IMR-90 (cell line): ENCODE measurements around the gene MAP1LC3B. TPM values are rescaled to one million over a fixed set of nuclear protein-coding genes. Genes with fewer than 3 reads are reported as not detected.

ENCODE experiments used
- ATAC-seq: fragments of 200-7000 bp; cut with Tn5 transposase; 2 replicates; pipeline ENCODE4 v1.9.1; 2020; ENCODE audit warnings: low read depth, mild to moderate bottlenecking, moderate library complexity
- BruUV-seq: library from RNA; stranded (reverse); fragments of 400-500 nt; replicated peaks from 2 replicates; lab custom pipeline; 2021; lab: Mats Ljungman, UMichigan
- CTCF ChIA-PET: fragments of 300-600 bp; formaldehyde crosslinking; extraction: SDS; loops from one replicate; lab custom pipeline; 2021; ENCODE audit warnings: antibody characterized with exemption; lab: Yijun Ruan, JAX
- POLR2A ChIA-PET: fragments of 300-600 bp; sonication (Branson Sonifier 250); formaldehyde crosslinking; loops from one replicate; lab custom pipeline; 2022; ENCODE audit warnings: antibody characterized with exemption; ENCODE audit not compliant: unreplicated experiment; lab: Charles Lee
- DNase-seq: peaks from one replicate; pipeline ENCODE4 v3.0.0; 2013
- H2AFZ ChIP-seq: replicated peaks from 2 replicates; pipeline ENCODE3; 2013; ENCODE audit warnings: low read length, mild to moderate bottlenecking; ENCODE audit not compliant: poor library complexity
- H2AK5ac ChIP-seq: 2 replicates; pipeline ENCODE4 v1.6.1; 2013; ENCODE audit warnings: low read depth, low read length, inconsistent platforms
- H2AK9ac ChIP-seq: replicated peaks from 2 replicates; pipeline ENCODE3; 2013; ENCODE audit warnings: mild to moderate bottlenecking, low read depth, low read length, moderate library complexity; ENCODE audit not compliant: poor library complexity
- H2BK120ac ChIP-seq: 2 replicates; pipeline ENCODE4 v1.6.1; 2013; ENCODE audit warnings: low read depth, low read length, inconsistent platforms
- H2BK15ac ChIP-seq: 3 replicates; pipeline ENCODE4 v1.6.1; 2013; ENCODE audit warnings: low read depth, low read length, inconsistent platforms
- H2BK20ac ChIP-seq: 2 replicates; pipeline ENCODE4 v1.6.1; 2013; ENCODE audit warnings: low read depth, mild to moderate bottlenecking, inconsistent platforms, low read length, moderate library complexity
- H2BK5ac ChIP-seq: 2 replicates; pipeline ENCODE4 v1.6.1; 2013; ENCODE audit warnings: mild to moderate bottlenecking, low read depth, low read length, inconsistent platforms; ENCODE audit not compliant: poor library complexity, severe bottlenecking
- H3K14ac ChIP-seq: replicated peaks from 2 replicates; pipeline ENCODE4 v1.6.1; 2013; ENCODE audit warnings: low read depth, low read length, inconsistent platforms
- H3K18ac ChIP-seq: 2 replicates; pipeline ENCODE4 v1.6.1; 2013; ENCODE audit warnings: low read depth, low read length, control low read depth
- H3K23ac ChIP-seq: 2 replicates; pipeline ENCODE4 v1.6.1; 2013; ENCODE audit warnings: low read depth, low read length, inconsistent platforms
- H3K27ac ChIP-seq: 2 replicates; pipeline ENCODE4 v1.5.1; 2013; ENCODE audit warnings: mild to moderate bottlenecking, control low read depth, low read length; ENCODE audit not compliant: insufficient read depth
- H3K27me3 ChIP-seq: 2 replicates; pipeline ENCODE4 v1.6.1; 2013; ENCODE audit warnings: low read length; ENCODE audit not compliant: control insufficient read depth, insufficient read depth
- H3K36me3 ChIP-seq: 2 replicates; pipeline ENCODE4 v1.6.1; 2013; ENCODE audit warnings: low read length, mixed read lengths; ENCODE audit not compliant: control insufficient read depth, insufficient read depth
- H3K4ac ChIP-seq: 2 replicates; pipeline ENCODE4 v1.6.1; 2013; ENCODE audit warnings: low read depth, low read length, inconsistent platforms
- H3K4me1 ChIP-seq: 2 replicates; pipeline ENCODE4 v1.6.1; 2013; ENCODE audit warnings: low read length, mixed read lengths; ENCODE audit not compliant: control insufficient read depth, insufficient read depth
- H3K4me2 ChIP-seq: 2 replicates; pipeline ENCODE4 v1.6.1; 2013; ENCODE audit warnings: low read depth, mild to moderate bottlenecking, control low read depth, low read length, moderate library complexity
- H3K4me3 ChIP-seq: 2 replicates; pipeline ENCODE4 v1.5.1; 2013; ENCODE audit warnings: low read depth, mild to moderate bottlenecking, control low read depth, low read length, moderate library complexity; ENCODE audit not compliant: insufficient read depth
- H3K56ac ChIP-seq: 2 replicates; pipeline ENCODE4 v1.6.1; 2013; ENCODE audit warnings: low read length, inconsistent platforms; ENCODE audit not compliant: insufficient read depth; ENCODE audit errors: extremely low read depth
- H3K79me1 ChIP-seq, 2 experiments: 2 replicates each; pipeline ENCODE4 v1.6.1; 2013; ENCODE audit warnings: low read length in 2 of 2, inconsistent platforms in 1 of 2, low read depth in 1 of 2
- H3K9ac ChIP-seq: 2 replicates; pipeline ENCODE4 v1.6.1; 2013; ENCODE audit warnings: low read depth, low read length, control low read depth
- H3K9me1 ChIP-seq: 2 replicates; pipeline ENCODE4 v1.6.1; 2013; ENCODE audit warnings: low read length, inconsistent platforms; ENCODE audit not compliant: insufficient read depth
- H3K9me3 ChIP-seq: 2 replicates; pipeline ENCODE4 v1.6.1; 2013; ENCODE audit warnings: low read length; ENCODE audit not compliant: control insufficient read depth, insufficient read depth
- H4K20me1 ChIP-seq: 2 replicates; pipeline ENCODE4 v1.6.1; 2013; ENCODE audit warnings: low read length, inconsistent platforms; ENCODE audit not compliant: insufficient read depth
- H4K5ac ChIP-seq: 2 replicates; pipeline ENCODE4 v1.6.1; 2013; ENCODE audit warnings: mild to moderate bottlenecking, low read depth, low read length, control low read depth
- H4K8ac ChIP-seq, 2 experiments: 2 replicates each; pipeline ENCODE4 v1.6.1; 2013; ENCODE audit warnings: low read depth in 2 of 2, low read length in 2 of 2, control low read depth in 1 of 2, inconsistent platforms in 1 of 2
- H4K91ac ChIP-seq: 2 replicates; pipeline ENCODE4 v1.6.1; 2013; ENCODE audit warnings: low read depth, low read length, inconsistent platforms; ENCODE audit not compliant: insufficient read depth
- POLR2A ChIP-seq: IDR thresholded peaks from 2 replicates; pipeline ENCODE4 v1.6.1; 2012; ENCODE audit warnings: mild to moderate bottlenecking, low read depth, low read length
- WGBS, 2 experiments: methylation state at CpG; one replicate each; pipeline versions ENCODE4 v1.1.5 to v1.1.7; 2013; ENCODE audit warnings: missing lambda C conversion rate in 2 of 2; ENCODE audit not compliant: insufficient read length in 1 of 2; ENCODE audit errors: extremely low coverage in 2 of 2; 5-methylcytosine and 5-hydroxymethylcytosine counted together
- dilution Hi-C: fragments of 300-500 bp; cut with HindIII; formaldehyde crosslinking; loops from one replicate; pipeline ENCODE4 v1.14.3; 2018; ENCODE audit warnings: low sequenced_read_pairs; ENCODE audit not compliant: unreplicated experiment
- in situ Hi-C: fragments of 300-500 bp; cut with MboI; formaldehyde crosslinking; loops from 3 replicates; pipeline ENCODE4 v1.14.3; 2019; ENCODE audit warnings: low sequenced_read_pairs, inconsistent platforms, mixed read lengths
- intact Hi-C: fragments of 100-400 bp; cut with micrococcal nuclease; formaldehyde crosslinking; loops from 2 replicates; pipeline ENCODE4 v1.10.0; 2022
- polyA plus RNA-seq, 3 experiments: library from polyadenylated mRNA; depleted of rRNA; stranded (reverse); fragments of >200 nt; gene quantifications; 2 replicates each; pipeline ENCODE4 v1.2.3, GENCODE V29; 2012; ENCODE audit warnings: low replicate concordance in 1 of 3
- total RNA-seq: library from RNA; depleted of rRNA; stranded (reverse); fragments of >200 nt; gene quantifications from 2 replicates; pipeline ENCODE4 v1.2.3, GENCODE V29; 2012
- TF ChIP-seq, protein P1 (sequence below): conservative IDR thresholded peaks from 2 replicates; pipeline ENCODE4 v1.5.1; 2012; ENCODE audit warnings: mild to moderate bottlenecking, low read depth, low read length, improper control_type of control experiment

Gene MAP1LC3B
- total and polyA plus RNA-seq, 2 of the 4 experiments (the other 2 are of a cell fraction): 23.5 to 57.7 TPM

DNA sequence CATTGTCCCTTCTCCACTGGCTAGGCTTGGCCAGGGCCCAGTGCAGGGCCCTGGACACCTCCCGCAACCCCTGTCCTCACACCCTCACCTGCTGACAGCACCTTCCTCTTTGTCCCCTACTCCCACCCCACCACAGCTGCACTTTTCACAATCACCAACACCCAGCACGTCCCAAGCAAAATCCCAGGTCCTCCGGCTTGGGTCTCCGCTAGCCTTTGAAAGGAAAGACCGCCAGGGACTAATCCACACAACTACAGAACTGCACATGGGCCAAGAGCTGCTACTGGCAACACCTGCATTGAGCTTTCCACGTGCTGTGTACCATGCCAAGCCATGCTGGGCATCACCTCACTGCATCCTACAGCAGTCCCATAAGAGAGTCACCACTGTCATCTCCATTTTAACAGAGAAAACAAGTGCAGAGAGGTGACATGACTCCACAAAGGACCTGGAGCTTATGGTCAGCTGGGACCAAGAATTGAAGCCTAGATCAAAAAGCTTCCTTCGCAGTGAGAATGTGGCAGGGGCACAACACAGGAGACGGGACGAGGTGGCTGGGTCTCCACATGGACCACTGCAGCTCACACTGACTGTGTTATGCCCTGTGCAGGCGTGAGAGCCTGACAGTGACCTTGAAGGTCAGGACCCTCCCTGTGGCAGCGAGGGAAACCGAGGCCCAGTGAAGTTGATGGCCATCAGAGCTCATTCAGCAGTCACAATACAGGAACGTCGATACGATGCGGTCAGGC is 31.1 kb upstream of the MAP1LC3B start:
- H2BK20ac ChIP-seq: no peak overlapping the region
- peaks cover 31% of the 10 kb centered on the region for H3K36me3 ChIP-seq
- no peak for TF ChIP-seq POLR2A
- TF ChIP-seq, protein P1, sequence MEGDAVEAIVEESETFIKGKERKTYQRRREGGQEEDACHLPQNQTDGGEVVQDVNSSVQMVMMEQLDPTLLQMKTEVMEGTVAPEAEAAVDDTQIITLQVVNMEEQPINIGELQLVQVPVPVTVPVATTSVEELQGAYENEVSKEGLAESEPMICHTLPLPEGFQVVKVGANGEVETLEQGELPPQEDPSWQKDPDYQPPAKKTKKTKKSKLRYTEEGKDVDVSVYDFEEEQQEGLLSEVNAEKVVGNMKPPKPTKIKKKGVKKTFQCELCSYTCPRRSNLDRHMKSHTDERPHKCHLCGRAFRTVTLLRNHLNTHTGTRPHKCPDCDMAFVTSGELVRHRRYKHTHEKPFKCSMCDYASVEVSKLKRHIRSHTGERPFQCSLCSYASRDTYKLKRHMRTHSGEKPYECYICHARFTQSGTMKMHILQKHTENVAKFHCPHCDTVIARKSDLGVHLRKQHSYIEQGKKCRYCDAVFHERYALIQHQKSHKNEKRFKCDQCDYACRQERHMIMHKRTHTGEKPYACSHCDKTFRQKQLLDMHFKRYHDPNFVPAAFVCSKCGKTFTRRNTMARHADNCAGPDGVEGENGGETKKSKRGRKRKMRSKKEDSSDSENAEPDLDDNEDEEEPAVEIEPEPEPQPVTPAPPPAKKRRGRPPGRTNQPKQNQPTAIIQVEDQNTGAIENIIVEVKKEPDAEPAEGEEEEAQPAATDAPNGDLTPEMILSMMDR: no peak
- H3K14ac ChIP-seq: no peak overlapping the region
- in situ Hi-C loops: no loop called here
- no peak overlapping the region for H2AK9ac ChIP-seq
- ATAC-seq: no peak
- H2AK5ac ChIP-seq: no peak overlapping the region
- dilution Hi-C loops: no loop called here
- no peak overlapping the region for H2BK15ac ChIP-seq
- H3K9me3 ChIP-seq: no peaks in the 10 kb centered on the region
- H3K27me3 ChIP-seq: no peaks in the 10 kb centered on the region
- no peak overlapping the region for H3K4me3 ChIP-seq
- H4K91ac ChIP-seq: no peak overlapping the region
- peaks cover 8% of the 10 kb centered on the region for H3K4me1 ChIP-seq
- peaks cover 8 to 61% of the 10 kb centered on the region in 2 experiments for H3K79me1 ChIP-seq
- no peak overlapping the region for H3K4ac ChIP-seq
- no peak overlapping the region for H3K27ac ChIP-seq
- ChIA-PET POLR2A (no interaction called here), CTCF (no interaction called here)
- DNase-seq: no peak
- no peak overlapping the region for H2AFZ ChIP-seq
- H3K4me2 ChIP-seq: no peak overlapping the region
- H2BK120ac ChIP-seq: no peak overlapping the region
- H3K9me1 ChIP-seq: peaks cover 14% of the 10 kb centered on the region; the same call in 1 of the 2 replicates
- H3K18ac ChIP-seq: no peak overlapping the region
- no peak overlapping the region for H3K23ac ChIP-seq
- no peak overlapping the region for H3K56ac ChIP-seq
- intact Hi-C loops: no loop called here
- BruUV-seq: no TSS peak
- H4K8ac ChIP-seq: no peak overlapping the region
- 91% methylated on average over 8 of the region's 16 CpGs; no CpG with 5 or more reads in 1 of the 2 experiments for WGBS, 2 experiments
- peaks cover 36% of the 10 kb centered on the region for H4K20me1 ChIP-seq
- H2BK5ac ChIP-seq: no peak overlapping the region
- no peak overlapping the region for H4K5ac ChIP-seq
- H3K9ac ChIP-seq: no peak overlapping the region
